HG03139 (cell line): ENCODE measurements around the gene TAF1D.

Experiments used
- ATAC-seq: cut with Tn5 transposase; IDR thresholded peaks from one replicate; pipeline ENCODE4 v1.9.1; 2021; ENCODE audit not compliant: unreplicated experiment

The TAF1D gene

DNA sequence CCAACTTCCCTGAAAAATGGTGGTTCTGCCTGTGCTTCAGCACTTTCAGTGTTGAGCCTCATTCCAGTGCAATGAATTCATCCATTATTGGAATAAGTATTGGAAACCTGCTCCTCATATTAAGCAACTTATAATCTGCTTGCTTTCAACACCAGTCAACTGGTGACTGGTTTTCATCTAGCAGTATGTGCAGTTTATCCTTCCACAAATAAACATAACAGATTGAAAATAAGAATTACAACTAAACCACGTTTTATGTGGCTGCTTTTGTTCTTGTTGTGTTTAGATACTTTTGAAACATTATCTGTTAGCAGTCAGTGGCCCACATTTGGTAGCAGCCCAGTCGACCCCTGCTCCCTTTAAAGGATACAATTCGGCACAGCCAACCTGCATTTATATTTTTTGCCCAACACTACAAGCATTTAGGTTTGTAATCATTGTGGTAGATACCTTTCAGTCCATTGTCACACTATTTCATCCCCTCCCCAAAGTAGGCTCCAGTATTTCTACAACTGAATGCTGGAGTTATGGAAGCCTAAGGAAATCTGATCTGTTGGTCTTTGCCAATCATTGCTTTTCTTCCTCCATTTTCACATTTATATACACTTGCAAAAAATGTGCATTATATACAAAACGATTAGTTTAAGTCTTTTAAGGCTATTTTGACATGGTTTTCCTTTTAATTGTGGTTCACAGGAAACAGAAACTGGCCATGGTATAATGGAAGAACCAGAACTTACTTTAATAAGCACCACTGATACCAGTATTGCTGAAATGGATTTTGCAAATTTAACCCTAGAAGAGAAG, 13.1 kb downstream of the TAF1D start:
- ATAC-seq: no peak

DNA sequence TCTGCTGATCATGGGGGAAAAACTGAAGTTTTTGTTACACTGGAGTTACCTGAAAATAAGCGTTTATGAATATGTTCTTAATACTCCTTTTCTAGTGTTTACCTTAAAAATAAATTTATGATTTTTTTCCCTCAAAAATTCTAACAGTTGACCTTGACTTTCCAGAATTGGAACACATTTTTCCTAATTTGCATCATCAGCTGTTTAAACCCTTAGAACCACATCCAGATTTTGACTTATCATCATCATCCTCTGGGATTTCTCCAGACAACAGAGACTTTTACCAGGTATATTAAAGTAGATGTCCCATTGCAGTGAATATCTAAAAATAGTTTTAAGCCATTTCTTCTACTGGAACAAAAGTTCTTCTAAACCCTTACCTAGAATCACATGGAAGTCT, 17.2 kb downstream of the TAF1D start:
- ATAC-seq: no peak

DNA sequence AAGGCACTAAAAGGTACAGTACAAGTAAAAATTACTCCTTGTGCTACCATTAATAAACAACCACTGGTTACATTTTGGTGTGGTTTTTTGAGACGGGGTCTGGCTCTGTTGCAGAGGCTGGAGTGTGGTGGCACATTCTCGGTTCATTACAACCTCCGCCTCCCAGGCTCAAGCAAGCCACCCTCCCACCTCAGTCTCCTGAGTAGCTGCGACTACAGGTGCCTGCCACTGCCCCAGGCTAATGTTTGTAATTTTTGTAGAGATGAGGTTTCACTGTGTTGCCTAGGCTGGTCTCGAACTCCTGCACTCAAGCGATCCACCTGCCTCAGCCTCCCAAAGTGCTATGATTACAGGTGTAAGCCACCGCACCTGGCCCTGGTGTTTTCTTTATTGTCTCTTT, 20.8 kb downstream of the TAF1D start:
- no peak for ATAC-seq

DNA sequence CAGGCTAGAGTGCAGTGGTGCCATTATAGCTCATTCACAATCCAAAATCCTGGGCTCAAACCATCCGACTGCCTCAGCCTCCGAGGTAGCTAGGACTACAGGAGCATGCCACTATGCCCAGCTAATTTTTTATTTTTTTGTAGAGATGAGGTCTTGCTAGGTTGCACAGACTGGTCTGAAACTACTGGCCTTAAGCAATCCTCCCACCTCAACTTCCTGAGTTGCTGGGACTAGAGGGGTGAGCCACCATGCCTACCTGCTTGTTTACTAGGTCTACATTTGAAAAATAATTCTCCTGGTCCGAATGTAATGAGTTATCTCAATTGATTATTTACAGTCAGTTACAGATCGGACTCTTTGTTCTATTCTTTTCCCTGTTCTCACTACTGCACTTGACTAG, 22.0 kb downstream of the TAF1D start:
- ATAC-seq: no peak

DNA sequence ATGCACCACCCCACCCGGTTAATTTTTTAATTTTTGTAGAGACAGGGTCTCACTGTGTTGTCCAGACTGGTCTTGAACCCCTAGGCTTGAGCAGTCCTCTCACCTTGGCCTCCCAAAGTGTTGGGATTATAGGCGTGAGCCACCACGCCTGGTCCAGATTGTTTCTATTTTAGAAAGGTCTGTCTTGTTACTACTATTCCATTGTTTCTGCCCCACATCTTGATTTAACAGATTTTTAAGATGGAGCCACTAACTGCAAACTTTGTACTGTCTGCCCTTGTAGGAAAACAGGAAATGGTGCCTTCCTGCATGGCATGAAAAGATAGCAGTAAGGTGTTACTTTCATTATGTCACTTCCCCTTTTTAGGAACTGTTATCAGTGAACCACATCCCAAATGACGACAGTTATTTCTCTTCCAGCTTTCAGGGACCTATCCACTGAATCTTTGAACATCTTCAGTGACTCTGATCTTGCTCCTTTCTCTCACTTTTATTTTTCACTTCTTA, 23.2 kb downstream of the TAF1D start:
- ATAC-seq: peak; percentile 80

DNA sequence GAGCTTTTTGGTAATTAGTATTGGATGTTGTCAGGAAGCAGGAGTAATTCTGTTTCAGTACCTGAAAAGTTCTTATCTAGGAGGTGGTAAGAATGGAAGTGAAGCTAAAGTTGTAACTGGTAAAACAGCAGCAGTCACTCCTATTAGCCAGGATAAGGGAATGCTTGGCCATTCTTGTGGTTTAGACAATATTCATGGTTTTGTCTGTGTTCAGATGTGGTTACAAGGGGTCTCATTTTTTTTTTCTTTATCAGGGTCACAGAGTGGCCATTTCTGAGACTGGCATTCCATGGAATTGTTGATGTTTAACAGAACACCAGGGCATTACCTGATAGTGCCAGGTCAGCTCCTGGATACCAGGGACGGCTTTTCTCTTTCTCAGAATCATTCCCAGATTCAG, 23.8 kb downstream of the TAF1D start:
- no peak for ATAC-seq

DNA sequence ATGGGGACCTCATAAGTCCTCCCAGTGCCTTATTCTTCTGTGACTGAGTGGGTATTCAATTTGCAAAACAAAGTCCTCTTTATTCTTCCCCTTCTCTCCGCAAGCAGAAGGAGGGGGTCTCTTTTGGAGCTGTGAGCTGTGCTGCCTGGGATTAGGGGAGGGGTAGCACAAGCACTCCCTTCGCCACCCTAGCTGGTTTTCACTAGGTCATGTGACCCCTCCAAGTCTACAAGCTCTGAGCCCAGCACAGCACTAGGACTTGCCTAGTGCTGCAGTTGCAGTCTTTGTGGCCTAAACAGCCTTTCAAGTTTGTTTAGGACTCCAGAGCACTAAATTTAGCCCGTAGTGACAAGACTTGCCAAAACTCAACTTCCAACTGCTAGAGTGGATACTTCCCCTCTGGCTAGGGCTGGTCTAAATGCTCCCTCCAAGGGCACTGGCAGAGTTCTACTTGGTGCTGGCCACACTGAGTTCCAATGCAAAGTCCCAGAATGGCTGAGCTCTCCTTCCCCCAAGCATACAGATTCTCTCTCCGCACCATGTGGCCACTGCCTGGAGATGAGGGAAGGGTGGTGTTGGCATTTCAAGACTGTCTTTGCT, 25.4 kb downstream of the TAF1D start:
- no peak for ATAC-seq

DNA sequence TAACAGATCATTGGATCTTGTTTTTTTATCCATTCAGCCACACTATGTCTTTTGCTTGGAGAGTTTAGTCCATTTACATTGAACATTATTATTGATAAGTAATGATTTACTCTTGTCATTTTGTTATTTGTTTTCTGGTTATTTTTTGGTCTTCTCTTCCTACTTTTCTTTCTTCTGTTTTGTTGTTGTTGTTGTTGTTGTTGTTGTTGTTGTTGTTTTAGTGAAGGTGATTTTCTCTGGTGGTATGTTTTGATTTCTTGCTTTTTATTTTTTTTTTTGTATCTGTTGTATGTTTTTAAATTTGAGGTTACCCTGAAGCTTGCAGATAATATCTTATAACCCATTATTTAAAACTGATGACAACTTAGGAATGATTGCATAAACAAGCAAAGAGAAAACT, 28.6 kb downstream of the TAF1D start:
- ATAC-seq: no peak

DNA sequence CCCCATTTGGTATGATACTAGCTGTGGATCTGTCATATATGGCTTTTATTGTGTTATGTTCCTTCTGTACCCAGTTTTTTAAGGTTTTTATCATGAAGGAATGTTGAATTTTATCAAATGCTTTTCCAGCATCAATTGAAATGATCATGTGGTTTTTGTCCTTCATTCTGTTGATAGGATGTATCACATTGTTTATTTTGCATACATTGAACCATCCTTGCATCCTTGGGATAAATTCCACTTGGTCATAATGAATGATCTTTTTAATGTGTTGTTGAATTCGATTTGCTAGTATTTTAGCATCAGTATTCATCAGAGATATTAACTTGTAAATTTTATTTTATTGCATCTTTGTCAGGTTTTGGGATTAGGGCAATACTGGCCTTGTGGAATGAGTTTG, 31.1 kb downstream of the TAF1D start:
- ATAC-seq: no peak

DNA sequence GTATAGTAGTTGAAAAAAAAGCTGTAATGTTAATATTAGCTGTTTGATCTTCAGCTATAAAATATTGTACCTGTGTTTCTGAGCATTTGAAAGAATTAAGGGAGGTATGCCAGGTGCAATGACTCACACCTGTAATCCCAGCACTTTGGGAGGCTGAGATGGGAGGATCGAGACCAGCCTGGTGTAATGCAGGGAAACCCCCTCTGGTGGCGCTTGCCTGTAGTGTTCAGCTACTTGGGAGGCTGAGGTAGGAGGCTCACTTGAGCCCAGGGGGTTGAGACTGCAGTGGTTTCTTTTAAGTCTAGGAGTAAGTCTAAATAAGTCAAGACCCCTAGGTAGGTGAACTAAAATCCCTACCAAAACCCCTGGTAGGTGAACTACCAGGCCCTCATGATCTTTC, 37.1 kb downstream of the TAF1D start:
- ATAC-seq: no peak

DNA sequence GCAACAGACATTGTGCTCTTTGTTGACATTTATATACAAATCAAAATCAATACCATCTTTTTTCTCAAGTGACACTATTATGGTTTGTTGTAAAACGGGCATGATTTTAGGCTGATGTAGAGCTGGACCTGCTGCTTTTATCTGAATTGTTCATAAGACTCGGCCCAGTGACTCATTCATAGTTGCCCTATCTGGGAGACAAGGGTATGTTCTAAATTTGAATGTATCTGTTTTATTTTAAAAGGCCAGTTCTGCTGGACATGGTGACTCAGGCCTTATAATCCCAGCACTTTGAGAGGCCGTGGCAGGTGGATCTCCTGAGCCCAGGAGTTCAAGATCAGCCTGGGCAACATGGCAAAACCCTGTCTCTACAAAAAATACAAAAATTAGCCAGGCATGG, 40.5 kb downstream of the TAF1D start:
- no peak for ATAC-seq

DNA sequence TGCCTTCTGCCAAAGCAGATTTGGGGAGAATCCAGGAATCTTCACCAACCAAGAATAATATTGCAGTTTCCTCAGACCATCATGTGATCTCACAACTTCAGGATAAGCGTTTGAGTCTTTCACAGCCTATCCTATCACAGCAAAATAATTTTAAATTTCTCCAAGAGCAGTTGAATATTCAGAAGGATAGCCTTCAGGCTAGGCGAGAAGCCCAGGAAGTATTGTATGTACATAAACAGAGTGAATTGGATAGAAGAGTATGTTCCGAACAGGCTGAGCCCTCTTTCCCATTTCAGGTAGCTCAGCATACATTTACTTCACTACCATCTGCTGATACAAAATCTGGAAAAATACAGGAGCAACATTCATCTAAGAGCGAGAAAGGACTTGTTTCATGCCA, 43.7 kb downstream of the TAF1D start:
- no peak for ATAC-seq

DNA sequence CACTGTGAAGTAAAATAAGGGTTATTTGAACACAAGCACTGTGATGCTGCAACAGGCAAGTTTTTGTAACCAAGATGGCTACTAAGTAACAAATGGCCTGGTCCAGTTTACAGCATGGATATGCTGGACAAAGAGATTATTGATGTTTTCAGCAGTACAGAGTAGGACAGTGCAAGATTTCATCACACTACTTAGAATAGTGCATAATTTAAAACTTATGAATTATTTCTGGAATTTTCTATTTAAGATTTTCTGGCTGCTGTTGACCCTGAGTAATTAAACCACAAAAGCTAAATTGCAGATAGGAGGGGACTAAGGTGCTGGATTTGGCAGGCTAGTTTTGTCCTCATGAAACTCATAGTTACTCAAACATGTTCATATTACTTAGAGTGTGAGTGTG, 46.7 kb downstream of the TAF1D start:
- no peak for ATAC-seq

DNA sequence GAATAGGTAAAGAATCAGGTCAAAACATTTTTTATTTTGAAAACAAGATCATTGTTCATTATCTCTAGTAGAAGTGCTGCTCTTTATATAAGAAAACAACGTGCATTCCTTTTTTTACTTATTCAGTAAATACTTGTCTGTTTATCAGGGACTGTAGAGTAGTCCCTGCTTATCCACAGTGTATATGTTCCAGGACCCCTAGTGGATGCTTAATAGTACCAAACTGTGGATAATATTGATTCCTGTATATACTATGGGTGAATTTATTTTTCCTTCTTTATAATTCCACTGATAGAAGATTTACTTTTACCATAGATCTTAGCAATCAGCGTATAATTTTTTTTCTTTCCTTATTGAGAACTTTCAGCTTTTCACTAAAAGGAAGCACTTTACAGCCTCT, 47.2 kb downstream of the TAF1D start:
- ATAC-seq: no peak

DNA sequence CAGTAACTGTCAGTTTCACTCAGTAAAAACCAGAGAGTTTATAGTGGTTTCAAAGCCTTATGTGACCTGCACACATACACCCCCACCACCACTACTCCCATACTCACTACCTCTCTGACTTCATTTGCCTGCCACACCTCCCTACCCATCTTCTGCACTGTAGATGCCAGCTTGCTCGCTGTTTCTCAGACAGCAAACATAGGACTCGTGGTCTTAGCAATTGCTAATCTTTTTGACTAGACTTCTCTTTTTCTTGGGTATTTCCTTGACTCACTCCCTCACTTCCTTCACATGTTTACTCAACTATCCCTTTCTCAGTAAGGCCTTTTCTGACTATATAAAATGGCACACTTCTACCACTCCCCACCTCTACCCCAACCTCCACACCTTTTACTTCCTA, 52.1 kb downstream of the TAF1D start:
- peak; percentile 64 for ATAC-seq

DNA sequence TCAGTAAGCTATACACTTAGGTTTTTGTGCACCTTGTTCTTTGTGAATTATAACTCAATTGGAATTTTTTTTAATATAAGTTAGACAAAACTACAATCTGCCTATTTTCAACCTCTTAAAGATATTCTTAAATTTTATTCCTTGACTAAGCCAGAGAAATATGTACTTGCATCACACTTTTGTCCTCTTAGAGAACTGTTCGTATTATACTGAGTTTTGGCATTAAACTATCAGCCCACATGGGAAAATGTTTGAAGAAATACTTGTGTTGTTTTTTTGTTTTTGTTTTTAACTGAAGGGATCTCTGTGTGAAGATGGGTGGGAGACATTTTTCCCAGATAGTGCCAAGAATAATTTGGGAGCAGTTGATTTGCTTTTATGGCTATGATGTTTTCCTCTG, 54.5 kb downstream of the TAF1D start:
- ATAC-seq: no peak

DNA sequence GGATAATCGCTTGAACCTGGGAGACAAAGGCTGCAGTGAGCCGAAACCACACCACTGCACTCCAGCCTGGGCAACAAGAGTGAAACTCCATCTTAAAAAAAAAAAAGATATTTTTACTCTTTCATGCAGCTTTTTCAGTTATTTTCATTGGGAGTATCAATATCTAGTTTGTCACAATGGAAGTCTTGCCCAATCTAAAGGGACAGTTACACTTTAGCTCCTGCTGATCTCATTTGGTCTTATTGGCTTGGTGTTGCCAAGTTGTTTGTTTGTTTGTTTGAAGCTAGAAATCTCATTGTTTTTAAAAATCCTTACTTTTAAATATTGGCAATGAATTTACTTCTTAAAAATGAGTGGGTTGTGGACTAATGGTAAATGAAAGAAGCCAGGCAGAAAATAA, 55.1 kb downstream of the TAF1D start:
- ATAC-seq: no peak
